Adrenal gland (tissue), 5 donors: ENCODE measurements around the gene CCL5.

Source experiments
- CTCF ChIP-seq, 6 experiments: fragments of 450-650 bp in 4 of 6; fragments of 200-600 bp in 2 of 6; sonication (generic) in 1 of 6; IDR thresholded peaks; 1 replicate in 5 of 6; 2 replicates in 1 of 6; pipeline versions ENCODE4 v1.5.1 to v1.8.0; 2016 to 2021; ENCODE audit warnings: antibody characterized with exemption in 6 of 6, mild to moderate bottlenecking in 2 of 6, moderate library complexity in 1 of 6
- POLR2A ChIP-seq, 2 donors: fragments of 450-650 bp; IDR thresholded peaks; one replicate each; pipeline ENCODE4 v1.6.1; 2017; ENCODE audit warnings: antibody characterized with exemption in 2 of 2, mild to moderate bottlenecking in 2 of 2, moderate library complexity in 1 of 2
- donor health status: DM: no; HTN: no; CAD: no.

- no peak for TF ChIP-seq CTCF (IDR thresholded peaks at IDR 0.05)
- no peak for TF ChIP-seq POLR2A (IDR thresholded peaks at IDR 0.05)
These were observed 12.2 kb upstream of the CCL5 start for GRCh38 chr17:35892091-35893035.
